ENCODE data around the gene PCYOX1L. TPM values are rescaled to one million over a fixed set of nuclear protein-coding genes. Genes with fewer than 3 reads are reported as not detected.

PCYOX1L gene
- total and polyA plus RNA-seq, 2 experiments from 2014 or later: 6.7 to 14.7 TPM

DNA sequence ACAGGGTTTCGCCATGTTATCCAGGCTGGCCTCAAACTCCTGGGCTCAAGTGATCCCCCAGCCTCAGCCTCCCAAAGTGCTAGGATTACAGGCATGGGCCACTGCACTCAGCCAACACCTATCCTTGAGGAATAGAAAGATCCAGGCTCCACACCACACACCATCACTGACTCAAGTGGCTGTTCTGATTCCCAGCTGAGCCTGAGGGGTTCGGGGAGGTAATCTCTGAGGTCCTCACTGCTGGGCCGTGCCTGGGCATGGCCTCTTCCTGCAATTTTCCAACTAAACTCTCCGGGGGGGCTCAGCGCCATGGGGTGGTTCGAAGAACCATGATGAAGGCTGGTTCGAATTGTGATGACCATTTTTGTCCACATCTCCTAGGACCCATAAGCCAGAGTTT lies 52.2 kb downstream of the PCYOX1L start (continued):
- no peak for TF ChIP-seq REST (IDR thresholded peaks at IDR 0.05; ENCODE audit: unreplicated experiment)
- TF ChIP-seq ZNF331 (CRISPR knock-in tag; IDR thresholded peaks at IDR 0.05; ENCODE audit: low read depth): no peak
- TF ChIP-seq EZH2phosphoT487 (IDR thresholded peaks at IDR 0.05; ENCODE audit: unreplicated experiment): no peak
- no peak for TF ChIP-seq CTCF (conservative IDR thresholded peaks at IDR 0.05; ENCODE audit: low read depth in 2 of 2)
- TF ChIP-seq CREB1 (CRISPR knock-in tag; IDR thresholded peaks at IDR 0.05; ENCODE audit: low read depth): no peak
- TF ChIP-seq POLR2AphosphoS5 (IDR thresholded peaks at IDR 0.05; ENCODE audit: low read depth): no peak
- no peak for TF ChIP-seq EZH2 (IDR thresholded peaks at IDR 0.05; ENCODE audit: low read depth, unreplicated experiment)
- TF ChIP-seq ETS1 (IDR thresholded peaks at IDR 0.05): no peak

DNA sequence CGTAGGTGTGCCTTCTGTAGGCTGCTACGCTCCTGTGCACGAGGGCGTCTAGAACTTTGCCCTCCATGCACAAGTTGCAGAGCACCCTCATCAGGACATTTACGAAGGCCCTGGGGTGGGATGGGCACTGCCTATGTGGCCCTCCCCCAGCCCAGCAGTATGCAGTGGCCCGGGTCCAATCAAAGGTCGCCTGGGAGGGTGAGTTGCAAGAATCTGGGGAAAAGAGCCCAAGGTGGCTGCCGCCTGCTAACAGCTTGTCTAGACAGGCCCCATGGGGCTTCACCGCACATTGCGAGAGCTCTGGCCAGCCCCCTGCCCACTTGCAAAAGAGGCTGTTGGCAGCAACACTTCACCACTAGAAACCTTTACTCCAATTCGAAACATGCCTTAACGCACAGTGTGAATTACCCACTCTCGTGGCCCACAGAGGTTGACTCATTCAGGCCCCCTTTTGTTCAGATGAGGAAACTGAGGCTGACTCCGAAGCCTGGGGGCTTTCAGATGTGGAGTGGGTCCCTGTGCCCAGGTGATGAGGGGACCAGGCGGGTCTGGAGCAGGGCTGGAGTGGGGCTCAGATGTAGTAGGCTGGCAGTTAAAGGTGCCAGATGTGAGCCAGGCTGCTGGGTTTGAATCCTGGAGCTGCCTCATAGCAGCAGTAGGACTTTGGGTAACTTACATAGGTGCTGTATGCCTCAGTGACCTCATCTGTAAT lies 53.0 kb downstream of the PCYOX1L start:
- Histone ChIP-seq H4K20me1 (replicated peaks; ENCODE audit: insufficient read depth) (no peaks in the 10 kb centered on the region), H3K4me2 (no peak overlapping the region), H3F3A (replicated peaks; ENCODE audit: low read depth) (no peaks in the 10 kb centered on the region), H3K9me2 (ENCODE audit: insufficient read depth) (no peaks in the 10 kb centered on the region), H3K36me3 (ENCODE audit: insufficient read depth) (no peaks in the 10 kb centered on the region), H3K79me2 (replicated peaks; ENCODE audit: insufficient read depth) (no peaks in the 10 kb centered on the region), H2AFZ (no peak overlapping the region), H3K4me1 (ENCODE audit: insufficient read depth) (peaks cover 6% of the 10 kb centered on the region; the same call in 1 of the 2 replicates), H3K27ac (ENCODE audit: low read depth) (no peak overlapping the region), H3K4me3 (no peak overlapping the region), H3K27me3 (ENCODE audit: insufficient read depth) (no peaks in the 10 kb centered on the region)
- DNase-seq (ENCODE audit: low spot score) (no peak), ATAC-seq (no peak)
- no peaks in the 10 kb centered on the region; the same call in 2 of the 3 replicates for H3K9me3 Mint-ChIP-seq
- no peak overlapping the region; the same call in 1 of the 2 replicates for H3K27ac Mint-ChIP-seq
- H3K4me1 Mint-ChIP-seq: peaks cover 37% of the 10 kb centered on the region
- H3K36me3 Mint-ChIP-seq (ENCODE audit: low read depth): no peaks in the 10 kb centered on the region
- H3K27me3 Mint-ChIP-seq (ENCODE audit: insufficient read depth, low read depth, poor library complexity): peaks cover 9% of the 10 kb centered on the region
- H3K4me3 Mint-ChIP-seq: no peak overlapping the region
- TF ChIP-seq REST (IDR thresholded peaks at IDR 0.05; ENCODE audit: unreplicated experiment) (no peak), ZNF331 (CRISPR knock-in tag; IDR thresholded peaks at IDR 0.05; ENCODE audit: low read depth) (no peak), NANOG (IDR thresholded peaks at IDR 0.05; ENCODE audit: borderline replicate concordance) (no peak), POLR2AphosphoS5 (IDR thresholded peaks at IDR 0.05; ENCODE audit: low read depth) (no peak), EZH2 (IDR thresholded peaks at IDR 0.05; ENCODE audit: low read depth, unreplicated experiment) (no peak), STAT1 (IDR thresholded peaks at IDR 0.05; ENCODE audit: unreplicated experiment) (no peak), EZH2phosphoT487 (IDR thresholded peaks at IDR 0.05; ENCODE audit: unreplicated experiment) (no peak), JUNB (IDR thresholded peaks at IDR 0.05; ENCODE audit: unreplicated experiment) (no peak), CTCF (conservative IDR thresholded peaks at IDR 0.05; ENCODE audit: low read depth in 2 of 2) (no peak)

Data from GM23338 (cell line).